Purkinje cell (primary cell): Measurements from ENCODE around the gene CCDC9. TPM values are rescaled to one million over a fixed set of nuclear protein-coding genes. Genes with fewer than 3 reads are reported as not detected.

Experiments used
- polyA plus RNA-seq: library from polyadenylated mRNA; unstranded; fragments of >200 nt; fragmentation: Nextera tagmentation; gene quantifications from 2 replicates; pipeline ENCODE4 v1.2.1, GENCODE V29; 2014

CCDC9 gene
- 0.11 TPM in 1 of 2 replicates, not detected in the other for polyA plus RNA-seq

GRCh38 chr19:47255879-47256692 lies at the start of gene CCDC9:
CCDC9 (plus strand) TSS chr19:47256525; CDS start chr19:47258401, 1,876 bp downstream.

DNA sequence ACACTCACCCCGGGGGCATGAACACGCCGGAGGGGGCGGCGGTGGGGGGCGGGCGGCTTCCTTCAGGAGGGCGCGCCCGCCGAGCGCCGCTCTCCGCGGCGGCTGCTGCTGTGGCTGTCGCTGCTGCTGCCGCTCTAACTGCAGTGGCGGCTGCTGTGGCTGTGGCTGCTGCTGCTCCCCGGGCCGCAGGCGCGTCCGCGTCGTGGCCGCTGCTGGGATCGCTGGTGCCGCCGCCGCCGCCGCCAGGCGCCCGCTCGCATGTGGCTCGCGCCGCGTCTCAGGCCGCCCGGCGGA lies 25.5 kb upstream of the CCDC9 start, which contains the start of gene BBC3:
BBC3 (minus strand) TSS at position 279 of the 294 bp plus-strand sequence. CDS start 2,768 bp downstream, outside the sequence.

DNA sequence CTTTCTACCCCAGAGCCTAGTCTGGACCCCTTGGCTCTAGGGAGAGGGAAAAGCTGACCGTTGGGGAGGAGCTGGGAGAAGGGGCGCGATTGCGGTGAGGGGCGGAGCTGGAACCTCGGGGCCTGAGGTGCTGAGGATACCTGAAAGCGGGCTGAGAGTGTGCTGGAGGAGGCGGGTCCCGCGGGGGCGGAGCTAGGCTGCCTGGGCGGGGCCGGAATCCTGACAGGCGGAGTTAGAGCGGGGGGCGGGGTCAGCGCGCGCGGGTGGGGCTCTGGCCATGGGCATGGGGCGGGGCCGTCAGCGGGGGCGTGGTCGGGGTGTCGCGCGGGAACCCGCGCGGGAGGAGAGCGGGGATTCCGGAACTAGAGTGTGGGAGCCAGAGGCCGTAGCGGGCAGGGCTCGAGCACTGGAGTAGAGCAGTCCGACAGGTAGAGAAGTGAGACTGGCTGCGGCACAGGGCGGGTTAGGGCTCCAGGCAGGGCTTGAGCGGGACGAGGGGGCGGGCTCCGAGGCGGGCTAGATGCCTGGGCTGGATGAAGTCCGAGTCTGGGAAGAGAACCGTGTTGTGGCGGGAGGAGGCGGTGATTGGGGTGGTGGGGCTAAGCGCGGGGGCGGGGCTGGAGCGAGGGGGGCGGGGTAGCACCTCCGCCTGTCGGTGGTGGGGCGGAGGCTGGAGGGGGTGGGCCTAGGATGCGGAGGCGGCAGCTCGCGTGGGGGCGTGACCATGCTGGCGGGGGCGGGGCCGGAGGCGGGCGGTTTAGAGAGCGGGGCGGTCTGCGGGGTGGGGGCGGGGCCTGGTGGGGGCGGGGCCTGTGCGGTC lies 18.0 kb downstream of the CCDC9 start, which contains the start of gene INAFM1:
INAFM1 (plus strand) TSS at position 815 of the 820 bp plus-strand sequence. CDS start 35 bp downstream, outside the sequence.

GRCh38 chr19:47309608-47310007 lies 53.3 kb downstream of the CCDC9 start, which contains the start of gene C5AR1:
C5AR1 (plus strand) TSS chr19:47309861; CDS start chr19:47309896, 35 bp downstream.

Other genes starting within 250 kb of the CCDC9 start
- not detected in 2 replicates for gene NPAS1, start 236.7 kb upstream of the CCDC9 start, polyA plus RNA-seq
- gene TMEM160, start 207.9 kb upstream of the CCDC9 start, polyA plus RNA-seq: 1.7 and 2.0 TPM in 2 replicates
- 9.1 and 10.6 TPM in 2 replicates for gene ZC3H4, start 142.7 kb upstream of the CCDC9 start, polyA plus RNA-seq
- gene SAE1, start 125.7 kb upstream of the CCDC9 start, polyA plus RNA-seq: 13.2 and 17.4 TPM in 2 replicates
- gene BBC3, start 25.3 kb upstream of the CCDC9 start, polyA plus RNA-seq: 0.42 TPM in 1 of 2 replicates, not detected in the other
- gene INAFM1, start 18.4 kb downstream of the CCDC9 start, polyA plus RNA-seq: 1.4 TPM in 1 of 2 replicates, not detected in the other
- 0.13 TPM in 1 of 2 replicates, not detected in the other for gene C5AR1, start 53.3 kb downstream of the CCDC9 start, polyA plus RNA-seq
- not detected in 2 replicates for gene C5AR2, start 75.7 kb downstream of the CCDC9 start, polyA plus RNA-seq
- 0.32 and 0.81 TPM in 2 replicates for gene DHX34, start 92.8 kb downstream of the CCDC9 start, polyA plus RNA-seq
- gene MEIS3, start 163.0 kb downstream of the CCDC9 start, polyA plus RNA-seq: 0.31 and 7.3 TPM in 2 replicates
- gene SLC8A2, start 215.4 kb downstream of the CCDC9 start, polyA plus RNA-seq: 0.24 and 3.9 TPM in 2 replicates
- 3.1 and 5.1 TPM in 2 replicates for gene KPTN, start 227.7 kb downstream of the CCDC9 start, polyA plus RNA-seq